GM15510 (cell line): ENCODE data around the gene CEACAM6.

Experiments
- POLR2A ChIP-seq: IDR thresholded peaks from 3 replicates; pipeline ENCODE4 v1.6.1; 2011; ENCODE audit warnings: borderline replicate concordance; ENCODE audit not compliant: insufficient read length; ENCODE audit errors: extremely low read depth

Gene CEACAM6

GRCh38 chr19:41739361-41739760 is 16.0 kb upstream of the CEACAM6 start:
- TF ChIP-seq POLR2A: no peak

GRCh38 chr19:41740415-41741243 is 14.7 kb upstream of the CEACAM6 start:
- TF ChIP-seq POLR2A: no peak

GRCh38 chr19:41741244-41741554 is 14.1 kb upstream of the CEACAM6 start:
- TF ChIP-seq POLR2A: no peak

GRCh38 chr19:41744850-41745249 is 10.5 kb upstream of the CEACAM6 start:
- no peak for TF ChIP-seq POLR2A

GRCh38 chr19:41745756-41746155 is 9.6 kb upstream of the CEACAM6 start:
- TF ChIP-seq POLR2A: no peak

GRCh38 chr19:41746593-41747227 is 8.6 kb upstream of the CEACAM6 start:
- TF ChIP-seq POLR2A: no peak

GRCh38 chr19:41748012-41748411 is 7.3 kb upstream of the CEACAM6 start:
- no peak for TF ChIP-seq POLR2A

GRCh38 chr19:41753159-41753558 is 2.2 kb upstream of the CEACAM6 start:
- no peak for TF ChIP-seq POLR2A

- no peak for TF ChIP-seq POLR2A
Measured at GRCh38 chr19:41753936-41754529, 1.3 kb upstream of the CEACAM6 start.

- no peak for TF ChIP-seq POLR2A
Measured at GRCh38 chr19:41758846-41759245, 3.5 kb downstream of the CEACAM6 start.

GRCh38 chr19:41767115-41767514 is 11.8 kb downstream of the CEACAM6 start:
- no peak for TF ChIP-seq POLR2A

GRCh38 chr19:41769608-41770007 is 14.3 kb downstream of the CEACAM6 start:
- no peak for TF ChIP-seq POLR2A

- no peak for TF ChIP-seq POLR2A
Measured at GRCh38 chr19:41771410-41771809, 16.1 kb downstream of the CEACAM6 start.

GRCh38 chr19:41774515-41774980 is 19.2 kb downstream of the CEACAM6 start:
- no peak for TF ChIP-seq POLR2A

- no peak for TF ChIP-seq POLR2A
Measured at GRCh38 chr19:41776700-41777099, 21.4 kb downstream of the CEACAM6 start.

- TF ChIP-seq POLR2A: no peak
Measured at GRCh38 chr19:41783612-41784011, 28.3 kb downstream of the CEACAM6 start.
